Transverse colon (tissue), 4 donors: ENCODE data around the gene AURKA.

Experiments
- CTCF ChIP-seq, 5 experiments: fragments of 200-600 bp in 3 of 5; fragments of 450-650 bp in 2 of 5; sonication (generic) in 3 of 5; IDR thresholded peaks; 1 replicate in 2 of 5; 2 replicates in 3 of 5; pipeline ENCODE4 v1.5.1; 2016 to 2017; ENCODE audit warnings: antibody characterized with exemption in 5 of 5, inconsistent platforms in 3 of 5, mild to moderate bottlenecking in 2 of 5, moderate library complexity in 1 of 5
- POLR2AphosphoS5 ChIP-seq, 3 donors: sonication (generic); formaldehyde crosslinking; IDR thresholded peaks; one replicate each; pipeline ENCODE4 v1.6.1; 2016; ENCODE audit warnings: antibody characterized with exemption in 3 of 3

DNA sequence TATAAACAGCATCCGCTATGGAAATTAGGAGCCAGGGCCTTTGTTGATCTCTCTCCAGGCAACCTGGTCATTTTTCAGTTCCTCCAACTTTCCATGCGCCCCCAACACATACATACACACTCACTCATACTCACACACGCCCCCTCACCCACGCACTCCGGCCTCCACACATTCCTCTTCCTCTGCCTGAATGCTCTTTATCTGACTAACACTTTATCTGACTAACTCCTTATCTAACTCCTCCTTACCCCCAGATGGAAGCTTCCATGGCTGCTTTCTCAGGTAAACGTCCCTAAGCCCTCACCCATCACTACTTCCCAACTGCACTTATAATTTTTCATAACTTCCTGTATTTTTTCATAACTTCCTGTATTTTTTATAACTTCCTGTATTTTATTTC lies 37.5 kb upstream of the AURKA start:
- no peak for TF ChIP-seq CTCF (IDR thresholded peaks at IDR 0.05)
- TF ChIP-seq POLR2AphosphoS5 (IDR thresholded peaks at IDR 0.05): no peak
